NCI-H1092 treated with DMSO at 0.1 percent for 48 hours (cell line): ENCODE data around the gene ARHGAP27.
"Not testable (repeated sequence)": the region's sequence is repeated elsewhere in the genome, so short reads cannot be mapped to it uniquely, and the experiment has no call there.

Experiments
- DNase-seq: peaks from one replicate; lab custom pipeline; 2025; lab: John Stamatoyannopoulos, UW

The ARHGAP27 gene

DNA sequence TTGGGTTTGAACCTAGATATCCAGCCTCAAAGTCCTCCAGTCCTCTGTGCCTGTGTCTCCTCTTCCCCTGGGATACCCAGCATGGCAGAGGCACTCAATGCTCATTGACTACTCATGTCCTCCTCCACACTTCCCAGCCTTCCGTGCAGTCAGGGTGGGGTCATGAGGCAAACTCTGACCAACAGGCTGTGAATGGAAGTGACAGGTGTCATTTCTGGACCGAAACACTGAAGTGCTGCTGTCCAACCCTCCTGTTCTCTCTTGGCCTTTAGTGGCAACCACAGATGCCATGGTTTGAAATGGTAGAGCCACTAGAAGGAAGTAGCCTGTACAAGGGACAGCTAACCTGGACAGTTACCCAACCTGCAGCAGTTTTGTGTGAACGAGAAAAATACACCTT, 69.2 kb downstream of the ARHGAP27 start:
- no peak for DNase-seq

DNA sequence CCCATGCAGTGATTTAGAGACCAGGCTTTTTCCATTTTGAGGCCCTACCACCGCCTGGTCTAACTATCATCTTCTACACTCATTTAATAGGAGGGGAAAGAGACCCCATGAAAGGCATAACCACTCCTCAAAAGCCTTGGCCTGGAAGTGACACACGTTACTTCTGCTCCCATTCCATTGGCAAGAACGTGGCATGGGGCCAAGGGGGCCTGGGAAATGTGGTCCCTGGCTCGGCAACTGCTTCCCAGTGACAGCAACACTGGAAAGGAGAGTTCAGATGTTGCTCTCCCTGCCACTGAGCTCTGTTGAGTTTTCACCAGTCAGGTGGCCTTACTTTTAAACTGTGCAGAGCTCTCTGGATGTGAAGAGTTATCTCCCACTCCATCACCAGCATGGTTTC, 70.7 kb downstream of the ARHGAP27 start:
- no peak for DNase-seq

DNA sequence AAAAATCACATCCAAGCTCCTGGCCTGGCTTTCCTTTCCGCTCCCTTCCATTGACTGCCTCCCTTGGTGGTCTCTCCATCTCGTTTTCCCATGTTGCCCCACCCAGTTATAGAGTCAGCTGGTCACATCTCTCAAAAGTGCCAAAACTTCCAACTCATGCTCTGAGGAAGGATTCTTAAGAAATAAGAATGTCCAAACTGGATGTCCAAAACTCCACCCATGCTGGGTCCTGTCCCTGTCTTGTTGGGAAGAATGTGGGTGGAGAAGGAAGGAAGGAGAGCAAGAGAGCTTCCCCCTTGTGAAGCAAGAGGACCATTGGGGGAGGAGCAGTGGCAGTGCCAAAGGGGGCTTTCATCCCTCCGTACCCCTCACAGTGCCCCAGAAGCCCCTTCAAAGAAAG, 71.2 kb downstream of the ARHGAP27 start:
- DNase-seq = no peak

DNA sequence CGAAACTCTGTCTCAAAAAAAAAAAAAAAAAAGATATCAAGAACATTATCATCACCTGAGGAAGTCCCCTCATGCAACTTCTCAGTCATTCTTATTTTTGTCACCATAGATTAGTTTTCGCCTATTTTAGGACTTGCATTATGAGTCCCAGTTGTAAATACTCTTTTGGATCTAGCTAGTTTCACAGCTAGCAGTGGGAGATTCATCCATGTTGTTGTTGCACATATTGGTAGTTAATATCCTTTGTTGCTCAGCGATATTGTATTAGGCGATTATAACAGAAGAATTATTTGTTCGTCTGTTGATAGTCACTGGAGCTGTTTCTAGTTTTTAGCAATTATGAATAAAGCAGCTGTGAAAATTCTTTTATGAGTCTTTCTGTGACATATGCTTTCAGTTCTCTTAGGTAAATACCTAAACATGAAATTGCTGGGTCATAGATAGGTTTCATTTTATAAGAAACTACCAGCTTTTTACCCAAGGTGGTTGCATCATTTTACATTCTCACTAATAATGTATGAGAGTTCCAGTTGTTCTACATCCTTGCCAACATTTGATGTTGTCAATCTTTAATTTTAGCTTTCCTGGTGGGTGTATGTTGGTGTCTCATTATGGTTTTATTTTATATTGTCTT, 75.2 kb downstream of the ARHGAP27 start:
- DNase-seq = no peak

DNA sequence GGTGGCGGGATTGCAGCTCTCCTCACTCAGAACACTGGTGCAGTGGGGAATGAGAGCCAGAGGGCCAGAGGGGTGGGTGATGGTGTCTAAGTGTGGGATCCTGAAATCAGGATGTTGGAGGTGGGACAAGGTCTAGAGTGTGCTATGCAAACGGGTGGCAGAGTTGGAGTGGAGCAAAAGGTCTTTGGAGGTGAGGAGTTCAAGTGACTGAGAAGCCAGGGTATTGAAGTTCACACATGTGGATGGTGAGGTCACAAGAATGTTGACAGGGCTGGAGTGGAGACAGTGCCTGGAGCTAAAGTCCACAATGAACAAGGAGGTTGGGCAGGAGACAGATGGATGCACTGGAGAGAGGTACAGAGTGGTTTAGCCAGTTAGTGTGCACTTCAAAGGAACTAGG, 77.6 kb downstream of the ARHGAP27 start:
- DNase-seq = no peak

DNA sequence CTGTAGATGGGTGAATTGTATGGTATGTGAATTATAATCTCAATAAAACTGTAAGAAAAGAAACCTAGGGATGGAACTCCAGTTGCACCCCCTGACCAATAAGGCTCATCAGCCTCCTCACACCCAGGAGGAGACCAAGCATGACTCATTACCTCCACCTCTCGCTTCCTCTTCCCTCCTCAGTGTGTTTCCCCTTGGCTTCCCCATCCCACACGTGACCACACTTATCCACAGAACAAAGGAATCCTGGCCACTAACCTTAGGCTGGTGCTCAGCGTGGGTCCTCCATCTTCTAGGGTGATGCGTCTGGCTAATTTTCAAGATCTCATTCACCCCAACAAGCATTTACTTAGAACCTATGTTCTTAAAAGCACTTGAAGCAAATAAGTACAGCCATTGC, 79.6 kb downstream of the ARHGAP27 start:
- DNase-seq = no peak

DNA sequence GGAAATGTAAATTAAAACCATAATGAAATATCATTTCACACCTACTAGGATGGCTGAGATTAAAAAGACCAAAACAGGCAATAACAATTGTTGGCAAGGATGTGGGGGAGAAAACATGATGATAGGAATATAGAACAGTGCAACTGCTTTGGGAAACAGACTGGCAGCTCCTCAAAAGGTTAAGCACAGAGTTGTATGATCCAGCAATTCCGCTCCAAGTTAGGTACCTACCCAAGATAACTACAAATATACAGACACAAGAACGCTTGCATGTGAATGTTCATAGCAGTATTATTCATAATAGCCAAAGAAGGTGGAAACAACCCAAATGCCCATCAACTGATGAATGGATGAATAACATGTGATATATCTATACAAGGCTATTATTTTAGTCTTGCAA, 80.8 kb downstream of the ARHGAP27 start:
- no peak for DNase-seq

DNA sequence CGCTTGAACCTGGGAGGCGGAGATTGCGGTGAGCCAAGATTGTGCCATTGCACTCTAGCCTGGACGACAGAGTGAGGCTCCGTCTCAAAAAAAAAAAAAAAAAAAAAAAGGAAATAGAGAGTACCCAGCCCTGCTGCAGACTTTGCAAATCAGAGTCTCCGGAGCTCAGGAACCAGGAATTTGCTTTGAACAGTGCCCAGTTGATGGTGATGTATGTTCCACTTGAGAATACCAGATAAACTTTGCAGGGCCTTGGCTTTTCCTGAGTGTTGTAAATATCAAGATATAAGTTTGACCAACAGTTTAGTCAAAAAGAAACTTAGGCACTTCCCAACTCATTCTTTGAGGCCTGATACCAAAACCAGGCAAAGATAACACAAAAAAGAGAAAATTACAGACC, 85.2 kb downstream of the ARHGAP27 start:
- no peak for DNase-seq

DNA sequence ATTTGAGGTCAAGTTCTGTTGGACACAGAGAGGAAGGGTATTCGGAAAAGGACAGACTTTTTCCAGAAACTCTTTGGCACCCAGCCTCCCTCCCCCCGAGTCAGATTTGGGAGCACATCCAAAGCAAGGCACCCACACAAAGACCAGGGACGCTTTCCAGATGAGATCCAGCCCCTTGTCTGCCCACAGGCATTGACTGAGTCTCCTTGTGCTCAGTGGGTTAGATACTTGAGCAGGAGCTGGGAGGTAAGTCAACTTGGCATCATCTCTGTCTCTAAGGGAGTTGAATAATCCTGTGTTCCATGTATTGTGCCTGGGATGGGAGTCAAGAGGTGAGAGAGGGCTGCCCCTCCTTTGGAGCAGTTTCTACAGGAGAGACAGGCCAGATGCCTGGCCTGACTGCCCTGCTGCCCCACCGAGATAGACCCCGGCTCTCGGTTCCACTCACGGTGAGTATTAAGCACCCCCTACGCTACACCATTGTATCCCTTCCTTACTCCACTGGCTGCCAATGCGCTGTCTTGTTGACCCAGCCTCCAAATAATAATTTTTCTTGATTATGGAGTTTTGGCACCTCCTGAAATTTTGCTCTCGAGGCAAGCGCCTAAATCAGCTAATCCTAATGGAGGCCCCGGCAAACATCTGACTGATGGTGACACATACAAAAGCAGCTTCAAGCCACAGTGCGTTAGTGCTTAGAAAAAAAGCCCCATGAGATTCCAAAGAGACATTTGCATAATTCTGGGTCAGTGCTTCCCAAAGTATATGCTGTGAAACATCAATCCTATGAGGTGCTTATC, 86.3 kb downstream of the ARHGAP27 start:
- no peak for DNase-seq

DNA sequence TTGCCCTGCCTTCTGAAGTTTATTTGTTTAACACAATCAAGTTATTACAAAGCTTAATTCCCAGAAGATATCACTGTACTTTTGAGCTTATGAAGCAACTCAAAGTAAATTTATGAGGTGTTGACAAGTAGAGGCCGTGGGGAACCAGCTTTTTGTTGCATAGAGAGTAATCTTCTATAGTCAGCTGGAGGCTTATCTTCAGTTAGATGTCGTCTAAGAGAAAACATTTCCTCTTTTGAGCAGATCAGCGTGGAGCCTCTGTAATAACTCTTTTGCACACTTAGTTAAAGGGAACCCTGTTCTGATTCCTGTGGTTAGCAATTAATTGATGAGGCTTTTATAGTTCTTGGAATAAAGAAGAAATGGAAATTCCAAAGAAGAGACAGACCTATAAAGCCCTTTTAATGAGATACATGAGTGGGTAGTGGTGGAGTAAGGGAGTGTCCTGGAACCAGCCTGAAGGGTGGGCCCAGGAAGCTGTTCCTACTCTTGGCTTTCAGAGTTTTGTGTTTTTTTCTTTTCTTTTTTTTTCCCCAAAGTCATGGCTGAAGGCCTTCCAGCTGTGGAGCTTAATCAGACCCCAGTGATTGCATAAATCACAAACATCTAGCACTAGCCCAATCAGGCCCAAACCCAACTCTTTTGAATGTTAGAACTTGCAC, 87.0 kb downstream of the ARHGAP27 start:
- no peak for DNase-seq

DNA sequence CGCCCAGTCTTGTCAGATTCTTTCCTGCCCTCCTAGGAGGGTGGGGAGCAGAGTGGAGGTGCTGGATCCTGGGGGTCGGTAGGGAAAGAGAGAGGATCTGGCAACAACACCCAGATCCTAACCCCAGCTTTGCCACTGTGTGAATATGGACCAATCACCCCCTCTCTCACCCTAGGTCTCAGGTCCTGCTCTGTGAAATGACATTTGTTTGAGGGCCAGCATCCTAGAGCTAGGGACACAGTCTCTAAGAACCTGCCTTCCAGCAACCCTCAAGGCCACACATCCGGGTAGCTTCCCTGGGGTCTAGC, 87.5 kb downstream of the ARHGAP27 start:
- no peak for DNase-seq

DNA sequence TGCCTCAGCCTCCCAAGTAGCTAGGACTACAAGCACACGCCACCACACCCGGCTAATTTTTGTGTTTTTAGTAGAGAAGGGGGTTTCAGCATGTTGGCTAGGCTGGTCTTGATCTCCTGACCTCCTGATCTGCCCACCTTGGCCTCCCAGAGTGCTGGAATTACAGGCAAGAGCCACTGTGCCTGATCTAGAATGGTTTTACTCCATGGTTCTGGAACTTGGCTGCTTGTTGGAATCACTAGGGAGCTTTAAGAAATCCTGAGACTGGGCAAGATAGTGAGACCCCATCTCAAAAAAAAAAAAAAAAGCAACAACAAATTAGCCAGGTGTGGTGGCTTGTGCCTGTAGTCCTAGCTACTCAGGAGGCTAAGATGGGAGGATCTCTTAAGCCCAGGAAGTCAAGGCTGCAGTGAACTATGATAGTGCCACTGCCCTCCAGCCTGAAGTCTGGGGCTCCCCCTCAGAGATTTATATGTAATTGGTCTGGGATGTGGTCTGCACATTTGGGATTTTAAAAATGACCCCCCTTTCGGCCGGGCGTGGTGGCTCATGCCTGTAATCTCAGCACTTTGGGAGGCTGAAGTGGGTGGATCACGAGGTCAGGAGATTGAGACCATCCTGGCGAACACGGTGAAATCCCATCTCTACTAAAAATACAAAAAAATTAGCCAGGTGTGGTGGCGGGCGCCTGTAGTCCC, 88.6 kb downstream of the ARHGAP27 start:
- DNase-seq = not testable (repeated sequence)
